H1 (cell line): ENCODE results near the gene IL12B. TPM values are rescaled to one million over a fixed set of nuclear protein-coding genes. Genes with fewer than 3 reads are reported as not detected.

Experiments used
- CTCF ChIA-PET: fragments of 300-600 bp; sonication (Branson Sonifier 250); formaldehyde crosslinking; loops from one replicate; lab custom pipeline; 2021; ENCODE audit not compliant: partially characterized antibody; lab: Charles Lee
- POLR2A ChIA-PET: fragments of 300-600 bp; sonication (Branson Sonifier 250); formaldehyde crosslinking; loops from one replicate; lab custom pipeline; 2021; ENCODE audit warnings: inconsistent platforms; ENCODE audit not compliant: partially characterized antibody; lab: Charles Lee
- DNase-seq, 2 experiments: peaks; one replicate each; pipeline versions ENCODE4 v3.0.0 to v3.0.0-alpha.2; 2010 to 2022; ENCODE audit warnings: low spot score in 2 of 2, low read depth in 1 of 2, mixed read lengths in 1 of 2
- FAIRE-seq: peaks from 2 replicates; lab custom pipeline; 2011; peaks lifted over from hg19 to GRCh38; lab: Jason Lieb, UNC
- H2AFZ ChIP-seq: 2 replicates; pipeline ENCODE4 v1.8.1; 2012; ENCODE audit warnings: low read length, inconsistent platforms
- H2AK5ac ChIP-seq: 2 replicates; pipeline ENCODE4 v1.6.1; 2013; ENCODE audit warnings: low read depth, low read length
- H2BK120ac ChIP-seq: replicated peaks from 2 replicates; pipeline ENCODE3; 2013; ENCODE audit warnings: low read depth, low read length, inconsistent platforms
- H2BK12ac ChIP-seq: 2 replicates; pipeline ENCODE4 v1.6.1; 2013; ENCODE audit warnings: low read depth, low read length
- H2BK15ac ChIP-seq: 2 replicates; pipeline ENCODE4 v1.6.1; 2013; ENCODE audit warnings: low read length
- H2BK20ac ChIP-seq: 2 replicates; pipeline ENCODE4 v1.6.1; 2013; ENCODE audit warnings: low read length
- H2BK5ac ChIP-seq: 2 replicates; pipeline ENCODE4 v1.6.1; 2013; ENCODE audit warnings: low read depth, low read length
- H3K14ac ChIP-seq: 2 replicates; pipeline ENCODE4 v1.6.1; 2013; ENCODE audit warnings: inconsistent platforms; ENCODE audit not compliant: insufficient read length
- H3K18ac ChIP-seq: 2 replicates; pipeline ENCODE4 v1.6.1; 2013; ENCODE audit warnings: low read length; ENCODE audit errors: extremely low read depth
- H3K23ac ChIP-seq: 2 replicates; pipeline ENCODE4 v1.6.1; 2013; ENCODE audit warnings: inconsistent platforms; ENCODE audit not compliant: insufficient read length
- H3K23me2 ChIP-seq: 2 replicates; pipeline ENCODE4 v1.6.1; 2013; ENCODE audit warnings: low read depth, low read length
- H3K27ac ChIP-seq: 2 replicates; pipeline ENCODE4 v1.6.1; 2011; ENCODE audit warnings: low read depth, low read length, inconsistent platforms
- H3K27me3 ChIP-seq, 4 experiments: replicated peaks in 1 of 4; 1 replicate in 1 of 4; 2 replicates in 3 of 4; pipeline versions ENCODE4 v1.6.1 to v1.8.1; 2011 to 2013; ENCODE audit warnings: low read length in 3 of 4, mild to moderate bottlenecking in 3 of 4, inconsistent platforms in 2 of 4, mixed read lengths in 2 of 4, moderate library complexity in 1 of 4; ENCODE audit not compliant: control insufficient read depth in 3 of 4, insufficient read depth in 3 of 4; ENCODE audit errors: extremely low read depth in 1 of 4
- H3K36me3 ChIP-seq, 4 experiments: 2 replicates each; pipeline versions ENCODE4 v1.6.1 to v1.8.1; 2011 to 2013; ENCODE audit warnings: mild to moderate bottlenecking in 4 of 4, low read length in 3 of 4, moderate library complexity in 2 of 4, control low read depth in 1 of 4, inconsistent platforms in 1 of 4; ENCODE audit not compliant: insufficient read depth in 4 of 4, control insufficient read depth in 2 of 4
- H3K4ac ChIP-seq: replicated peaks from 2 replicates; pipeline ENCODE3; 2013; ENCODE audit warnings: low read length, low read depth, mixed read lengths, inconsistent platforms; ENCODE audit not compliant: insufficient read length
- H3K4me1 ChIP-seq, 4 experiments: replicated peaks in 1 of 4; 1 replicate in 1 of 4; 2 replicates in 3 of 4; pipeline versions ENCODE4 v1.6.1 to v1.8.1; 2011 to 2013; ENCODE audit warnings: low read length in 3 of 4, inconsistent platforms in 2 of 4, mixed read lengths in 1 of 4; ENCODE audit not compliant: insufficient read depth in 4 of 4, control insufficient read depth in 3 of 4
- H3K4me2 ChIP-seq, 2 experiments: 2 replicates each; pipeline versions ENCODE4 v1.6.1 to v1.8.1; 2011 to 2013; ENCODE audit warnings: low read depth in 2 of 2, low read length in 2 of 2, control low read depth in 1 of 2, inconsistent platforms in 1 of 2, mild to moderate bottlenecking in 1 of 2; ENCODE audit not compliant: insufficient read depth in 1 of 2
- H3K4me3 ChIP-seq, 4 experiments: fragments of 200-600, 300-600 bp in 1 of 4; sonication (generic), shearing (Covaris generic), sonication (Bioruptor Twin) in 1 of 4; 2 replicates each; pipeline versions ENCODE4 v1.5.1 to v1.8.1; 2011 to 2016; ENCODE audit warnings: low read length in 4 of 4, low read depth in 3 of 4, control low read depth in 2 of 4, inconsistent platforms in 2 of 4, mild to moderate bottlenecking in 2 of 4, mixed read lengths in 1 of 4, moderate library complexity in 1 of 4; ENCODE audit not compliant: insufficient read depth in 2 of 4; ENCODE audit errors: extremely low read depth in 1 of 4
- H3K56ac ChIP-seq: replicated peaks from 2 replicates; pipeline ENCODE3; 2013; ENCODE audit warnings: low read depth, mild to moderate bottlenecking, mixed read lengths, low read length, inconsistent platforms; ENCODE audit not compliant: insufficient read length
- H3K79me1 ChIP-seq: 2 replicates; pipeline ENCODE4 v1.6.1; 2013; ENCODE audit warnings: low read depth, low read length, control low read depth
- H3K79me2 ChIP-seq, 2 experiments: 2 replicates each; pipeline versions ENCODE4 v1.6.1 to v1.8.1; 2012 to 2013; ENCODE audit warnings: low read length in 2 of 2, mild to moderate bottlenecking in 2 of 2, inconsistent platforms in 1 of 2; ENCODE audit not compliant: insufficient read depth in 2 of 2, control insufficient read depth in 1 of 2
- H3K9ac ChIP-seq, 4 experiments: replicated peaks in 1 of 4; 1 replicate in 1 of 4; 2 replicates in 3 of 4; pipeline versions ENCODE4 v1.6.1 to v1.8.1; 2011 to 2013; ENCODE audit warnings: low read depth in 3 of 4, low read length in 3 of 4, control low read depth in 2 of 4, mild to moderate bottlenecking in 2 of 4, moderate library complexity in 2 of 4, inconsistent platforms in 1 of 4; ENCODE audit errors: extremely low read depth in 1 of 4
- H3K9me3 ChIP-seq, 2 experiments: 2 replicates each; pipeline versions ENCODE4 v1.6.1 to v1.8.1; 2012 to 2013; ENCODE audit warnings: mild to moderate bottlenecking in 2 of 2, moderate library complexity in 2 of 2, control low read depth in 1 of 2, inconsistent platforms in 1 of 2, low read depth in 1 of 2, low read length in 1 of 2, mixed read lengths in 1 of 2; ENCODE audit not compliant: insufficient read depth in 2 of 2
- H4K20me1 ChIP-seq, 2 experiments: replicated peaks in 1 of 2; 2 replicates each; pipeline versions ENCODE3 to v1.8.1; 2011 to 2013; ENCODE audit warnings: inconsistent platforms in 2 of 2, low read length in 2 of 2, mild to moderate bottlenecking in 1 of 2; ENCODE audit not compliant: insufficient read depth in 2 of 2, control insufficient read depth in 1 of 2
- H4K5ac ChIP-seq: 2 replicates; pipeline ENCODE4 v1.6.1; 2013; ENCODE audit warnings: low read length, low read depth, mixed read lengths, inconsistent platforms; ENCODE audit not compliant: insufficient read length
- H4K8ac ChIP-seq: 2 replicates; pipeline ENCODE4 v1.8.0; 2013; ENCODE audit warnings: mild to moderate bottlenecking, moderate library complexity, low read length, inconsistent platforms; ENCODE audit not compliant: insufficient read depth; ENCODE audit errors: extremely low read depth
- H4K91ac ChIP-seq: replicated peaks from 2 replicates; pipeline ENCODE3; 2013; ENCODE audit warnings: low read length, mixed read lengths, inconsistent platforms; ENCODE audit not compliant: insufficient read length
- CREB1 ChIP-seq: IDR thresholded peaks from 2 replicates; pipeline ENCODE4 v1.6.1; 2012; ENCODE audit warnings: inconsistent platforms
- EP300 ChIP-seq, 2 experiments: IDR thresholded peaks; 1 replicate in 1 of 2; 2 replicates in 1 of 2; pipeline ENCODE4 v1.6.1; 2011 to 2012; ENCODE audit warnings: low read depth in 2 of 2, low read length in 2 of 2, mild to moderate bottlenecking in 2 of 2, borderline replicate concordance in 1 of 2, inconsistent platforms in 1 of 2, moderate library complexity in 1 of 2
- POLR2AphosphoS5 ChIP-seq: IDR thresholded peaks from 2 replicates; pipeline ENCODE4 v1.6.1; 2011; ENCODE audit warnings: low read depth, low read length
- RFX5 ChIP-seq: IDR thresholded peaks from 2 replicates; pipeline ENCODE4 v1.6.1; 2011; ENCODE audit warnings: low read depth, low read length, improper control_type of control experiment, borderline replicate concordance
- SAP30 ChIP-seq: fragments of 300-600 bp; sonication (generic); IDR thresholded peaks from 2 replicates; pipeline ENCODE4 v1.7.1; 2012; ENCODE audit warnings: low read length, moderate library complexity, mild to moderate bottlenecking, inconsistent platforms; ENCODE audit not compliant: insufficient read depth, insufficient replicate concordance
- SIN3A ChIP-seq, 2 experiments: IDR thresholded peaks in 1 of 2; conservative IDR thresholded peaks in 1 of 2; 2 replicates each; pipeline ENCODE4 v1.6.1; 2011 to 2012; ENCODE audit warnings: low read length in 2 of 2, improper control_type of control experiment in 1 of 2, low read depth in 1 of 2, mild to moderate bottlenecking in 1 of 2
- TEAD4 ChIP-seq: IDR thresholded peaks from 2 replicates; pipeline ENCODE4 v1.6.1; 2012; ENCODE audit warnings: low read depth, low read length, inconsistent platforms, mixed read lengths
- WGBS, 2 experiments: shearing (Covaris generic) in 1 of 2; methylation state at CpG; one replicate each; pipeline versions ENCODE4 v1.1.6 to v1.1.7; 2013 to 2015; ENCODE audit warnings: low lambda C conversion rate in 2 of 2, mixed read lengths in 2 of 2, inconsistent platforms in 1 of 2, low coverage in 1 of 2, missing lambda C conversion rate in 1 of 2; ENCODE audit not compliant: insufficient replicate concordance in 2 of 2, insufficient coverage in 1 of 2, insufficient read length in 1 of 2; ENCODE audit errors: extremely low coverage in 1 of 2, missing lambda C conversion rate in 1 of 2; 5-methylcytosine and 5-hydroxymethylcytosine counted together
- polyA plus RNA-seq, 7 experiments: library from polyadenylated mRNA; depleted of rRNA in 3 of 7; stranded (reverse) in 5 of 7; unstranded in 2 of 7; fragments of >200 nt in 5 of 7; fragments of 200-250 nt in 2 of 7; gene quantifications; 1 replicate in 5 of 7; 2 replicates in 1 of 7; 4 replicates in 1 of 7; pipeline versions ENCODE4 v1.2.1 to v1.2.3, GENCODE V29; 2011 to 2013; ENCODE audit warnings: missing spikeins in 2 of 7, mixed read lengths in 2 of 7
- total RNA-seq: library from RNA; stranded (reverse); fragmentation: NEBNext Ultra II Directional; extraction: Animal tissue kit (Norgen Biotek cat#: 25700); gene quantifications from 2 replicates; pipeline ENCODE4 v1.2.1, GENCODE V29; 2021
- TF ChIP-seq, protein P1 (sequence below): IDR thresholded peaks from 2 replicates; pipeline ENCODE4 v1.6.1; 2012; ENCODE audit warnings: inconsistent platforms
- TF ChIP-seq, protein P2 (sequence below), 3 experiments: IDR thresholded peaks; 1 replicate in 2 of 3; 2 replicates in 1 of 3; pipeline versions ENCODE4 v1.5.1 to v1.6.1; 2011; ENCODE audit warnings: low read length in 3 of 3, mild to moderate bottlenecking in 3 of 3, inconsistent platforms in 2 of 3, low read depth in 1 of 3, moderate library complexity in 1 of 3; ENCODE audit not compliant: insufficient read depth in 1 of 3; ENCODE audit errors: control extremely low read depth in 1 of 3

IL12B gene
- total and polyA plus RNA-seq, 2 of the 8 experiments (the other 6 are each of a cell fraction or from before 2014, with no cell fraction given): not detected

DNA sequence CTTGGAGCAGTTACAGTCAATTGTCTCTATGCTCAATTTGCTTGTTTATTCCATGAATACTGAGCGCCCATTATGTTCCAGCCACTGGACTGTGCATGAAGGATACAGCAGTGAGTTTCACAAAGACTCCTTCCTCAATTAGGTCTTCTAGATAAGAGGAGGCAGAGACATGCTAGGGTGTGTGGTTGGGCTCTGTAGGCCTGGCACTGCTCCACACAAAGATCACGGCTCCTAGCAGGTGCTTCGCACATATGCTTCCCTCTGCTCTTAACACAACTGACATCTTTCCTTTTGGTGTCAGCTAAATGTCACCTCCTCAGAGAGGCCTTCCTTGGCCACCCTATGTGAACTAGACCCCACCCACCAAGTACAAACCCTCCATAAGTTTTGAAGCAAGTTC, 10.9 kb downstream of the IL12B start:
- no peaks in the 10 kb centered on the region for H3K23me2 ChIP-seq
- H3K56ac ChIP-seq: no peak overlapping the region
- no peaks in the 10 kb centered on the region for H3K36me3 ChIP-seq
- no peak overlapping the region for H2BK20ac ChIP-seq
- no peak overlapping the region for H2BK5ac ChIP-seq
- ChIA-PET CTCF (interaction anchor here (0.8 to 3.3 kb wide), 3 partner anchors 9 to 163 kb away, joined by 3 to 38 read pairs (median 3); no protein-coding TSS in a partner anchor), POLR2A (no interaction called here)
- H4K5ac ChIP-seq: no peak overlapping the region
- H3K4me2 ChIP-seq: no peak overlapping the region
- no peak for DNase-seq
- H4K20me1 ChIP-seq: no peaks in the 10 kb centered on the region
- H3K4me1 ChIP-seq: no peaks in the 10 kb centered on the region; a peak in 1 of 7 replicates
- no peak overlapping the region for H4K91ac ChIP-seq
- H3K14ac ChIP-seq: no peak overlapping the region
- H3K9ac ChIP-seq: no peak overlapping the region
- no peak overlapping the region for H3K27ac ChIP-seq
- WGBS, 2 experiments: 91% methylated on average over 3 of the region's 3 CpGs; no CpG with 5 or more reads in 1 of the 2 experiments
- H2AK5ac ChIP-seq: no peak overlapping the region
- no peak overlapping the region for H3K4me3 ChIP-seq
- no peak overlapping the region for H2BK15ac ChIP-seq
- H3K27me3 ChIP-seq: no peaks in the 10 kb centered on the region
- H2AFZ ChIP-seq: no peak overlapping the region
- H3K4ac ChIP-seq: no peak overlapping the region
- no peak overlapping the region for H2BK120ac ChIP-seq
- no peak overlapping the region for H3K18ac ChIP-seq
- no peaks in the 10 kb centered on the region for H3K9me3 ChIP-seq
- H4K8ac ChIP-seq: no peak overlapping the region
- no peaks in the 10 kb centered on the region for H3K79me2 ChIP-seq
- no peak overlapping the region for H2BK12ac ChIP-seq
- no peak for FAIRE-seq
- no peaks in the 10 kb centered on the region for H3K79me1 ChIP-seq
- H3K23ac ChIP-seq: no peak overlapping the region
- TF ChIP-seq EP300 (IDR thresholded peaks at IDR 0.05; ENCODE audit: borderline replicate concordance in 1 of 2, low read depth in 2 of 2, low read length in 2 of 2): no peak
- TF ChIP-seq POLR2AphosphoS5: no peak
- TF ChIP-seq, protein P1, sequence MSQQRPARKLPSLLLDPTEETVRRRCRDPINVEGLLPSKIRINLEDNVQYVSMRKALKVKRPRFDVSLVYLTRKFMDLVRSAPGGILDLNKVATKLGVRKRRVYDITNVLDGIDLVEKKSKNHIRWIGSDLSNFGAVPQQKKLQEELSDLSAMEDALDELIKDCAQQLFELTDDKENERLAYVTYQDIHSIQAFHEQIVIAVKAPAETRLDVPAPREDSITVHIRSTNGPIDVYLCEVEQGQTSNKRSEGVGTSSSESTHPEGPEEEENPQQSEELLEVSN: no peak
- TF ChIP-seq RFX5: no peak
- TF ChIP-seq SIN3A (conservative IDR thresholded peaks at IDR 0.05 in 1 of 2, IDR thresholded peaks at IDR 0.05 in 1 of 2; ENCODE audit: low read depth in 1 of 2, low read length in 2 of 2): no peak
- no peak for TF ChIP-seq SAP30
- TF ChIP-seq, protein P2, sequence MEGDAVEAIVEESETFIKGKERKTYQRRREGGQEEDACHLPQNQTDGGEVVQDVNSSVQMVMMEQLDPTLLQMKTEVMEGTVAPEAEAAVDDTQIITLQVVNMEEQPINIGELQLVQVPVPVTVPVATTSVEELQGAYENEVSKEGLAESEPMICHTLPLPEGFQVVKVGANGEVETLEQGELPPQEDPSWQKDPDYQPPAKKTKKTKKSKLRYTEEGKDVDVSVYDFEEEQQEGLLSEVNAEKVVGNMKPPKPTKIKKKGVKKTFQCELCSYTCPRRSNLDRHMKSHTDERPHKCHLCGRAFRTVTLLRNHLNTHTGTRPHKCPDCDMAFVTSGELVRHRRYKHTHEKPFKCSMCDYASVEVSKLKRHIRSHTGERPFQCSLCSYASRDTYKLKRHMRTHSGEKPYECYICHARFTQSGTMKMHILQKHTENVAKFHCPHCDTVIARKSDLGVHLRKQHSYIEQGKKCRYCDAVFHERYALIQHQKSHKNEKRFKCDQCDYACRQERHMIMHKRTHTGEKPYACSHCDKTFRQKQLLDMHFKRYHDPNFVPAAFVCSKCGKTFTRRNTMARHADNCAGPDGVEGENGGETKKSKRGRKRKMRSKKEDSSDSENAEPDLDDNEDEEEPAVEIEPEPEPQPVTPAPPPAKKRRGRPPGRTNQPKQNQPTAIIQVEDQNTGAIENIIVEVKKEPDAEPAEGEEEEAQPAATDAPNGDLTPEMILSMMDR (IDR thresholded peaks at IDR 0.05; ENCODE audit: control extremely low read depth in 1 of 3, insufficient read depth in 1 of 3, low read depth in 1 of 3, low read length in 3 of 3): no peak
- TF ChIP-seq CREB1: no peak
- TF ChIP-seq TEAD4: no peak
